Left lobe of liver (tissue), 2 donors: ENCODE measurements around the gene TAOK2. TPM values are rescaled to one million over a fixed set of nuclear protein-coding genes. Genes with fewer than 3 reads are reported as not detected.
"Not testable (repeated sequence)": the region's sequence is repeated elsewhere in the genome, so short reads cannot be mapped to it uniquely, and the experiment has no call there.

Experiments used
- ATAC-seq: fragments of 200-7000 bp; cut with Tn5 transposase; one replicate; pipeline ENCODE4 v1.9.1; 2020; ENCODE audit warnings: mild to moderate bottlenecking, moderate library complexity
- DNase-seq: peaks from one replicate; pipeline ENCODE4 v3.0.0-alpha.2; 2020; ENCODE audit warnings: low spot score
- total RNA-seq: library from RNA; stranded (reverse); gene quantifications from one replicate; pipeline ENCODE4 v1.2.1, GENCODE V29; 2021
- donor health status: DM: no; HTN: no; CAD: no; lungs with moderate emphysema.
- donor health status: DM: no; HTN: yes; CAD: no.

The TAOK2 gene
- total RNA-seq = 21.1 TPM

DNA sequence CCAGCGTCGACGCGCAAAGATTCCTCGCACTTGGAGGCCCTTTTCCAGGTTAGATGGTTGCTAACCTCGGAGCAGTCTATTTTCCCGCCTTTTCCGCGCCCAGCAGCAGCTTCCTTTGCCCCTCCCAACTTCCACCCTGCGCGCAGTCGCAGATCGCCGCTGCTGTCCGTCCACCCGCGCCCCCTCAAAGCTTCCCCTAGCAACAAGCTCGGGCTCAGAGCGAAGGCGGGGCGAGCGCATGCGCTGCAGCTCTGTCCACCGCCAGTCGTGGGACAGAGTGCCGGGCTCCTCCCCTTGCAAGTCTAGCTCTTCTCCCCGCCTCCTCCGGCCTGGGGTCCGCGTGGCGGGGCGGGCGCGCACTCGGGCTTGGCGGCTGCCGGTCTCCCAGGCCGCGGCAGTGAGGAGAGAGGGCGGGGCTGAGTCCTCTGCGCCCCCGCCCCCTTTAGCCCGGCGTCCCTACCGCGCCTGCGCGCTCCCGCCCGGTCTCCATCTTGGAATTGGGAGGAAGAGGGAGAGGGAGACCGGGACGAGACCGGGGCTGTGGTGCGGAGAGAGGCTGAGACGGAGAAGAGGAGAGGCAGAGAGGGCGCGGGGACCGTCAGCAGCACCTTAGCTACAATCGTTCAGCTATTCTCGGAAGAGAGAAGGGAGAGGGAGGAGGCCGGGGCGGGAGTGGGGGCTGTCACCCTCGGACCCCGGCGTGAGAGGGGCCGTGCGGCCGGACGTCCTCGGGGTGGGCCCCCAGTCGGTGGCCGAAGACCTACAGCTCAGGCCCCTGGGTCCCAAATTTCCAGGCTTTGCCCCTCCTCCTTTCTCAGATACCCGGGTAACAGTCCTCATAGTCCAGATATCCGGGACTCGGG, at the start of gene TAOK2:
Gene TAOK2, plus strand, starts transcription at position 485 of the 863 bp plus-strand sequence. CDS start 3,905 bp downstream, outside the sequence.
- ATAC-seq (peak; percentile 98), DNase-seq (peak; percentile 99)

DNA sequence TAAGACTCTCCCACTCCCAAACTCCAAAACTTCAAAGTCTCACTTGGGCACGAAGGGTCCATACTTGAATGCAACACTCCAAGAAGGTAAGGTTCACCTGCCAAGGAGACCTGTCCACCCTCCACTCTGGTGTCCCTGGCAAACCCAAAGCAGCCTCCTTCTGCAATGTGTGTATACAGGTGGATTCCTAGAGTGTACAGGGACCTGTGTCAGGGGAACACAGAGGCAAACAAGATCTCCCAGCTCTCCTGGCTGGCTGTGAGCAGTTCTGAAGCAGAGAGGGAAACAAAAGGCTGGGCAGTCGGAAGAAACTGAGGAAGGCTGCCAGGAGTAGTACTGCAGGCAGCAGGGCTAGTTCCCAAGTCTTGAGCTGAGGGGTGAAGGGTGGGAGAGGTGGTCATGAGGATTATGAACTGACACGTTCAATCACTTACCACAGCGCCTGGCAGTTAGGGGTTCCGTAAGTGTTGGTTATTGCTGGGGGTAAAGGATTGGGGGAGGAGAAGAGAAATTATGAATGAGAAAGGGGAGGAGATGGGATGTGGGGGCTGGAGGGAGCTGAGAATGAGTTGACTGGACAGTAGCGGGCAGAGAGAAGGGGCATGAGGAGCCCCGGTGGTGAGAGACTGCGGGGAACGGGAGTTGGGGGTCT, 48.4 kb upstream of the TAOK2 start:
- DNase-seq = no peak
- ATAC-seq = no peak

DNA sequence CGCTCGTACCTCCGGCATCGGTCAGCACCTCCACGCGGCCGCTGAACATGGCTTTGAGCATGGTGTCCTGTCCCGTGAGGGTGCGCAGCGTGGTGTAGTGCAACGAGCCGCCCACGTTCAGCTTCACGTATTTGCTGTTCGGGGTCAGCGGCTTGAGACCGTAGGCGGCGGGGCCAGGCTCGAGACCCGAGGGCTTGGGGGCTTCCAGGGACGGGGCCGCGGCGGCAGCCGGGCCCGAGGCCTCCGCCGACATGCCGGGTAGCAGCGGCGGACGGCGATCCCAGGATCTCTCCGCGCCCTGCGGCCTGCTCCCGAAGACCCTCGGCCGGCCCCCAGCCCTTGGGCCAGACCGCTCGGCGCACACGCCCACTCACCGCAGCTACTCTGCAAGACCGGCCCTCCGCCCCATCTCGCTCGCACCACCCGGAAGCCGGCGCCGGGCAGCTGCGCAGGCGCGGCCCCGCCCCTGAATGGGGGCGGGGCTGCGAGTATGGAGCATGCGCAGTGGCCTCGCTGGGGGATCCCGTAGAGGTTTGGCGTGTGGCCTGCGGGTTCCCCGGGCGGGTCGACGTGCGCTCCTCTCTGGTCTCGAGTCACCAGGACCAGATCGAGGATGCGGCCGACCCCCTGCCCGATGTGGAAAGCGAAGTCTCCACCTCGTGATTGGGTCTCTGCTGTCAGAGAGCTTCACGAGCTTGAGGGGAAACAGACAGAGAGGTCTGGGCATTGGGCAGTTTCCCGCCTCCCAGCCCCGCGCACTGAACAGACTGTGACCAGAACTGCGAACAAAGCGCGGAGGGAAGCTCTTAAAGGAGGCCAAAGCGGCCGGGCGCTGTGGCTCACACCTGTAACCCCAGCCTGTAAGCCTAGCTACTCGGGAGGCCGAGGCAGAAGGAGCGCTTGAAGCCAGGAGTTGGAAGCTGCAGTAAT, 47.6 kb upstream of the TAOK2 start, which contains the start of gene KCTD13:
Gene KCTD13, minus strand, starts transcription at position 446 of the 930 bp plus-strand sequence. Its CDS starts 193 bp downstream, at position 253.
- ATAC-seq (peak; percentile 97), DNase-seq (peak; percentile 91)

DNA sequence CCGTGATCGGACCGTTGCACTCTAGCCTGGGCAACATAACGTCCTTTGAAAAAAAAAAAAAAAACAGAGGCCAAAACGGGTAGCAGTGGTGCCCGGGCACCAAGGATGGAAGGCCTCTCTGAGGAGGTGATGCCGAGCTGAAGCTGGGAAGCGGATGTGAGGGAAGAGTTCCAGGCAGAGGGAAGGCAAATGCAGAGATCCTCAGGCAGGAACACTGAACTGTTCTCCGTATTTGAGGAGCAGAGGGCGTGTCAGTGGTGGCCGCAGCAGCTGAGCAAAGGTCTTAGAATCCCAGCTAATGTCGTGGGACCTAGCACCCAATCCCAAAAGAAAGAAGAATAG, 47.0 kb upstream of the TAOK2 start:
- peak; percentile 57 for ATAC-seq
- DNase-seq = no peak

DNA sequence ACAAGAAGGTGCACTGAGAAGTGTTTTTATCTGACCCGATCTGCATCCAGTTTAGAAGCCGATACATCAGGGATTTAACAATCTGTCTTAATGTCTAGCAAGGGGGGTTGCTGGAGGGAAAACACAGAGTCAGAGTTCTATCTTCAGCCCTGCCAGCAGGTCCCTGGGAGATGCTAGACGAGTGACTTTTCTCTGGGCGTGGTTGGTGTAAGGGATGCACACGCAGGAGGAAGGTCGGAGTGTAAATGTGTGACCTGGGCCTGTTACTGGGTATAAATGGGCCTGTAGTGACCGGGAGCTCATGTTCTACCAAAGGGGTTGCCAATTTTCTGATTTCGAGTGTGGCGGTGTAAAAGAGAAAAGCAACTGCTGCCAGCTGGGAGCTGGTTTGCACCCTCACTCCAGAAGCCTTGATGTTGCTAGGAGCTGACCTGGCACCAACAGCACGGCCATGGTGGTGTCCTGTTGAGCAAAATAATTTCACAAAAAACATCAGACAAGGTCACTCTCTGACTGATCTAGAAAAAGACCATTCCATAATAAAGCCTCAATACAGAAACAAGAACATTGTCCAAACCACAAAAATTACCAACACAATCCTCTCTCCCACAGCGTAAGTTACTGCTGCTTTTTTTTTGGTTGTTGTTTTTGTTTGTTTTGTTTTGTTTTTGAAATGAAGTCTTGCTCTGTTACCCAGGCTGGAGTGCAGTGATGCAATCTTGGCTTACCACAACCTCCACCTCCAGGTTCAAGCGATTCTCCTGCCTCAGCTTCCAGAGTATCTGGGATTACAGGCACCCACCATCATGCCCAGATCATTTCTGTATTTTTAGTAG, 46.4 kb upstream of the TAOK2 start:
- DNase-seq (no peak), ATAC-seq (no peak)

DNA sequence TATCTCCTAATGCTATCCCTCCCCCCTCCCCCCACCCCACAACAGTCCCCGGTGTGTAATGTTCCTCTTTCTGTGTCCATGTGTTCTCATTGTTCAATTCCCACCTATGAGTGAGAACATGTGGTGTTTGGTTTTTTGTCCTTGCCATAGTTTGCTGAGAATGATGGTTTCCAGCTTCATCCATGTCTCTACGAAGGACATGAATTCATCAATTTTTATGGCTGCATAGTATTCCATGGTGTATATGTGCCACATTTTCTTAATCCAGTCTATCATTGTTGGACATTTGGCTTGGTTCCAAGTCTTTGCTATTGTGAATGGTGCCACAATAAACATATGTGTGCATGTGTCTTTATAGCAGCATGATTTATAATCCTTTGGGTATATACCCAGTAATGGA, 41.9 kb upstream of the TAOK2 start:
- DNase-seq, ATAC-seq: not testable (repeated sequence)

DNA sequence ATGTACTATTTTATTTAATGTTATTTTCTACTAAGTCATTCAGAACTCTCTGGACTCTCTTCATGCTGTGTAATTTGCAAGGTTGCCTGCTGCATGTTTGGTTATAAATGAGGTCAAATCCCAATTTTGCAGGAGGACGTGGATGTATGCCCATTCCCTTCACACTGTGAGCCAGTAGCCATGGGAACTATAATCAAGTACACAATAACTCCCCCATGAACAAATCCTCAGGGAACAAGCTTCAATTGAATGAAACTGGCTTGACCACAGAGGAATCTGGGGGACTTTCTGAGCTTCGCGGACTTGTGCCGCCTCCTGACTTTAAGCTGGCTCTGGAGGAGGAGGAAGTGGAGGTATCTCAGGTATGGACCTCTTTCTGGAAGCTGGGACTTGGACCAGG, 33.0 kb upstream of the TAOK2 start:
- ATAC-seq (no peak), DNase-seq (no peak)

DNA sequence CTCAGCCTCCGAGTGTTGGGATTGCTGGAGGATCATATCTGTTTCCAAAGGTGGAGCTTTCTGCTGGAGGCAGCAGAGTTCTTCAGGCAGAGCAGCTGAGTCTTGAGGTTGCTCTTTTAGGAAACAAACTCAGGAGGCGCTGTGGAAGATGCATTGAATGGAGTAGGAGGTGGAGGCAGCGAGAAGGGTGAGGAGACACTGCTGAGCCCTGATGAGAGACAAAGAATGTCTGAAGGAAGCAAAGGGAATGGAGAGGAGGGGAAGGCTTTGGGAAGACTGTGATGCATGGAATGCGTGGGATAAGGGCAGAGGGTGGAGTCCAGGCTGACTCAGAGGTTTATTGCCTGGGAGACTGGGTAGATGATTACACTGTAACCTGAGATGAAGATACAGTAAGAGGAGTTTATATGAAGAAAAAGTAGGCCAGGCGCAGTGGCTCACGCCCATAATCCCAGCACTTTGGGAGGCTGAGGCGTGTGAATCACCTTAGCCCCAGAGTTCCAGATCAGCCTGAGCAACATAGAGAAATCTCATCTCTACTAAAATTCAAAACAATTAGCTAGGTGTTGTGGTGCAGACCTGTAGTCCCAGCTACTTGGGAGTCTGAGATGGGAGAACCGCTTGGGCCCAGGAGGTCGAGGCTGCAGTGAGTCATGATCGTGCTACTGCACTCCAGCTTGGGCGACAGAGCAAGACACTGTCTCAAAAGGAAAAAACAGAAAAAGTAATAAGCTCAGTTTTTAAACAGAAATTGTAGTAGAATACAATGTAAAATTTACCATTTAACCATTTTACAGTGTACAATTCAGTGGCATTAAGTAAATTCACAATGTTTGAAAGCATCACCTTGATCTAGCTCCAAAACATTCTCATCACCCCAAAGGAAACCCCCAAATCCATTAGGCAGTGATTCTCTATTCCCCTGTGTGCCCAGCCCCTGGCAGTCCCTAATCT, 29.5 kb upstream of the TAOK2 start:
- DNase-seq (no peak), ATAC-seq (no peak)

DNA sequence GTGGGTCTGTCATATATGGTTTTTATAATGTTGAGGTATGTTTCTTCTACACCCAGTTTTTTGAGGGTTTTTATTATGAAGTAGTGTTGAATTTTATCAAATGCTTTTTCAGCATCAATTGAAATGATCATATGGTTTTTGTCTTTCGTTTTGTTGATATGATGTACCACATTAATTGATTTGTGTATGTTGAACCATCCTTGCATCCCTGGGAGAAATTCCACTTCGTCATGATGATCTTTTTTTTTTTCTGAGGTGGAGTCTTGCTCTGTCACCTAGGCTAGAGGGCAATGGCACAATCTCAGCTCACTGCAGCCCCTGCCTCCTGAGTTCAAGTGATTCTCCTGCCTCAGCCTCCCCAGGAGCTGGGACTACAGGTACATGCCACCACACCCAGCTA, 25.8 kb upstream of the TAOK2 start:
- no peak for DNase-seq
- ATAC-seq = no peak

DNA sequence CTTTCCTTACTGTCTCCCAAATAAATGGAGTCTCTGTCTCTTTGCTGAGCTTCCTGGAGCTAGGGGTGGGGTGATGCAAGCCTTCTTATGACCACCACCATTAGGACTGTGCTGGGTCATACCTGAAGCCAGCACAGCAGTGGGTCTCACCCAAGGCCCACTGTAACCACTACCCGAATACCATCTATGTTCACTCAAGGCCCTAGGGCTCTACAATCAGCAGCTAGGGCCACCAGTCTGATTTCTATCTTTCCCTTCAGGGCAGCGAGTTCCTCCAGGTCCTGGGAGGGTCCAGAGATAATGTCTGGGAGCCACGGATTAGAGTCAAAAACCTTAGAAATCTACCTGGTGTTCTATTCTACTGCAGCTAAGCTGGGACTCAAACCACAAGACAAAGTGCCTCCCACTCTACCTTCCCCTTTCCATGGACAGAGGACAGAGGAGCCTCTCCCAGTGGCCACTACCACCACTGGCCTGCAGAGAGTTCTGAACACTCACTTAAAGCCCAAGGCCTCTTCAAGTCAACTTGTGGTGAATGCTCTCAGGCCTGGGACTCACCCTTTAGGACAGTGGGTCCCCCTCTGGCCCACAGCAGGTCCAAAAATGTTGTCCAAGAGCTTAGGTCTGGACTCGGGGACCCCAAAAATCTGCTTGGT, 22.7 kb upstream of the TAOK2 start:
- DNase-seq = no peak

DNA sequence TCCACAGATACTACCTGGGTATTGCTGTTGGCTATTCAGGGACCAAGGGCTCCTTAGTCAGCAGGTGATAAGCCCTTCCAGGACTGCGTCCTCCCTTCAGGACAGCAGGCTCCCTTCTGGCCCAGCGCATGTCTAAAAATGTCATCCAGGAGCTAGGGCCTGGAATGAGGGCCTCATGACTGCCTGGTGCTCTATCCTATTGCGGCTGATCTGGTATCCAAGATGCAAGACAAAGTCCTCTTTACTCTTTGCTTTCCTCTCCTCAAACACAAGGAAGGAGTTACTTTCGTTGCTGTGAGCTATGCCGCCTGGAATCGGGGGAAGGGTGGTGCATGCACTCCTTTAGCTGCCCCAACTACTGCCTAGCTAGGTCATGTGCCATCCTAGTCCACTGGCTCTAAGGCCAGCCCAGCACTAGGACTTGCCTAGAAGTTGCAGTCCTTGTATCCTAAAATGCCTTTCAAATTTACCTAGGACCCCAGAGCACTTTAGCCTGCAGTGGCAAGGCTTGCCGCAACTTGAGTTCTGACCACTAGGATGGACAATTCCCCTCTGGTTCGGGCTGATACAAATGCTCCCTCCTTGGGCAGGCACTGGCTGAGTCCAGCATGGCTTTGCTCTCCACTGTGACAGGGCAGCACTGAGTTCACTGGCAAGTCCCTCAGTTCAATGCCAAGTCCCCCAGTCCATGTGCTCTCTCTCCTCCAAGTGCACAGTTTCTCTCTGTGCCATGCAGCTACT, 21.9 kb upstream of the TAOK2 start:
- ATAC-seq (no peak), DNase-seq (no peak)

More for the DNA sequence above, 22.7 kb upstream of the TAOK2 start:
- ATAC-seq = no peak

DNA sequence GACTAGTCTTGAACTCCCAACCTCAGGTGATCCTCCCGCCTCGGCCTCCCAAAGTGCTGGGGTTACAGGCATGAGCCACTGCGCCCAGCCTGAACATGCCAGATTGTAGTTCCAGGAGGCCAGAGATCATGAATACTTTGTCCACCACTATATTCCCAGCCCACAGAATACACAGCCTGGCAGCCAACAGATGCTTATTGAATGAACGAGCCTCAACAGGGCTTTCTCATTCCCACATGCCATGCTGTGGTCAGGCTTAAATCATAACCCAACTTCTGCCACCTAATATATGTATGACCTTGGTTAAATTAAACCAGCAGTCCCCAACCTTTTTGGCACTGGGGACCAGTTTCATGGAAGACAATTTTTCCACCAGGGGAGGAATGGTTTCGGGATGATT, 14.9 kb upstream of the TAOK2 start:
- no peak for DNase-seq

DNA sequence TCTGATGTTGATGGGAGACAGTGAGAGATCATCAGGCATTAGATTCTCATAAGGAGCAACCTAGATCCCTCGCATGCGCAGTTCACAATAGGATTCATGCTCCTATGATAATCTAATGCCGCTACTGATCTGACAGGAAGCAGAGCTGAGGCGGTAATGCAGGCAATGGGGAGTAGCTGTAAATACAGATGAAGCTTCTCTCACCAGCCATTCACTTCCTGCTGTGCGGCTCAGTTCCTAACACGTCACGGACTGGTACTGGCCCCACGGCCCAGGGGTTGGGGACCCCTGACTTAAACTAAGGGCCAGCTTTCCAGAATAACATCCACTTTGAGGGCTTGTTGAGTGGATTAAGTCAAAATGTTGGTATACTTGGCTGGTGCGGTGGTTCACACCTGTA, 14.4 kb upstream of the TAOK2 start:
- no peak for DNase-seq
- no peak for ATAC-seq

More for the DNA sequence above, 14.9 kb upstream of the TAOK2 start:
- no peak for ATAC-seq

DNA sequence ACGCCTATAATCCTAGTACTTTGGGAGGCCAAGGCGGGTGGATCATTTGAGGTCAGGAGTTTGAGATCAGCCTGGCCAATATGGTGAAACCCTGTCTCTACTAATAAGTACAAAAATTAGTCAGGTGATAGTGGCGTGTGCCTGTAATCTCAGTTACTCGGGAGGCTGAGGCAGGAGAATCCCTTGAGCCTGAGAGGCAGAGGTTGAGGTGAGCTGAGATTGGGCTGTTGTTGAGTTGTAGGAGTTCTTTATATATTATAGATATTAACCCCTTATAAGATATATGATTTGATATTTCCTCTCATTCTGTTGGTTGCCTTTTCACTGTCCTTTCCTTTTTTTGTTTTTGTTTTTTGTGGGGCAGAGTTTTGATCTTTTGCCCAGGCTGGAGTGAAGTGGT, 13.8 kb upstream of the TAOK2 start:
- DNase-seq, ATAC-seq: not testable (repeated sequence)

DNA sequence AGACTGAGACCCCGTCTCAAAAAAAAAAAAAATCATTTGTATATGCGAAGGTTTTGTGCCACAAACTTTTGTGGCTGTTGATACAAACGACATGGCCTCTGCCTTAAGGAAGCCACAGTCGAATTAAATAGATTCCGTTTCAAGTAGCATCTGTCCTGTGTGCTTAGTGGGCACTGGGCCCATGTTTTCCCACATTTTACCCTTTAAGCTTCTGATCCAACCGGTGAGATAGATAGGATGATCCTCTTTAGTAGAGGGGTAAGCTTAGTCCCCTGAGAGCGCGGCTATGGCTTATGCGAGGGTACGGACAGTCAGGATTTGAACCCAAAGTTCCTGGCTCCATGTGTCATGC, 12.6 kb upstream of the TAOK2 start:
- DNase-seq = no peak
- no peak for ATAC-seq

DNA sequence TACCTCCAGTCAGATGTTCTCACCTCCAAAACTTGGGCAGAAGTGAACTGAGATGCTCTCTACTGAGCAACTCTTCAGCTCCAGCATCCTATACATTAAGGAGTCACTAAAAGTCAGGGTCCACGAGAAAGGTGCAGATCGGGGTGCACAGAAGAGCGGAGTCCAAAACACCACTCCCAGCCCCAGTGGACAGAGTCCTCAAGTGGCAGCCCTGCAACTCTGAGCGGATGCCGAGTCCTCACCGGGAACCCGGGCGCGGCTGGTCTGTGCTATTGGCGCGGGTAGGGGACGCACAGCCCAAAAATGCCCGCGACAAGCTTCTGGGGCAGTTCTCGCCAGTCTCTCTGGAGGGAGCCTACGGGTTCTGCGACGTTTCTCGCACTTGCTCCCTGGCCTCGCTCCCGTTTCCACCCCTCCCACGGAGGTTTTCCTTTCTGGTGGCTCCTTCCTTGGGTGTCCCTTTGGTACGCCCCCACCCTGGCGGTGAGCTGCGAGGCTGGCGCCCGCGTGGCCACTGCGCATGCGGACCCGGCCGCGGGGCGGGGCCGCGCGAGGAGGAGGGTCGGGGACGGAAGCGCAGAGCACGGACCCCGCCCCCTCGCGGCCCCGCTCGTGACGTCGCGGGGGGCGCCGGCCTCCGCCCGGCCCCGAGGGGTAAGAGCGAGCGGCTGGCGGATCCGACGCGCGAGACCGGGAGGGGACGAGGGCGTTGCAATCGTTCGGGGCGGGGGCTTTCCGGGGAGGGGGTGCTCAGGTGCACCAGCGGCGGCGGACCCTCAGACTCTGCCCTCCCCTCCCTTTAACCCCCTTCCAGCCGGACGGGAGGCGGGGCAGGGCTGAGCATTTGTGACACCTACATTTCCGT, 12.0 kb upstream of the TAOK2 start, which contains the start of gene TMEM219:
Gene TMEM219, plus strand, starts transcription at position 601 of the 865 bp plus-strand sequence. CDS start 1,065 bp downstream, outside the sequence.
- peak; percentile 91 for DNase-seq
- peak; percentile 97 for ATAC-seq
